ENCODE measurements around the gene ACTRT2.

Gene ACTRT2

GRCh38 chr1:2990376-2991115 is 30.7 kb upstream of the ACTRT2 start:
- no peaks in the 10 kb centered on the region for H3K4me1 ChIP-seq (ENCODE audit: control insufficient read depth in 2 of 2, insufficient read depth in 2 of 2, low read length in 2 of 2)
- no peaks in the 10 kb centered on the region for H3K27me3 ChIP-seq (ENCODE audit: control insufficient read depth in 2 of 2, insufficient read depth in 2 of 2, low read length in 2 of 2)
- peaks cover 0 to 4% of the 10 kb centered on the region in 2 donors for H3K9me3 ChIP-seq (ENCODE audit: control insufficient read depth in 2 of 2, low read length in 2 of 2)
- no peaks in the 10 kb centered on the region for H3K36me3 ChIP-seq (ENCODE audit: control insufficient read depth in 2 of 2, insufficient read depth in 2 of 2, low read length in 2 of 2)
- no peak overlapping the region for H3K27ac ChIP-seq (ENCODE audit: low read depth in 2 of 2, low read length in 2 of 2)
- H3K4me3 ChIP-seq (ENCODE audit: low read length in 2 of 2) = no peak overlapping the region
- H3K9ac ChIP-seq (ENCODE audit: low read depth in 1 of 2, low read length in 2 of 2) = no peak overlapping the region

- Histone ChIP-seq H3K4me1 (ENCODE audit: control insufficient read depth in 2 of 2, insufficient read depth in 2 of 2, low read length in 2 of 2) (no peaks in the 10 kb centered on the region), H3K27me3 (ENCODE audit: control insufficient read depth in 2 of 2, insufficient read depth in 2 of 2, low read length in 2 of 2) (no peaks in the 10 kb centered on the region), H3K36me3 (ENCODE audit: control insufficient read depth in 2 of 2, insufficient read depth in 2 of 2, low read length in 2 of 2) (no peaks in the 10 kb centered on the region), H3K4me3 (ENCODE audit: low read length in 2 of 2) (no peak overlapping the region), H3K27ac (ENCODE audit: low read depth in 2 of 2, low read length in 2 of 2) (no peak overlapping the region), H3K9me3 (ENCODE audit: control insufficient read depth in 2 of 2, low read length in 2 of 2) (peaks cover 0 to 4% of the 10 kb centered on the region in 2 donors), H3K9ac (ENCODE audit: low read depth in 1 of 2, low read length in 2 of 2) (no peak overlapping the region)
Observed at GRCh38 chr1:2991753-2992495, 29.3 kb upstream of the ACTRT2 start.

GRCh38 chr1:2998503-2999100 is 22.7 kb upstream of the ACTRT2 start:
- H3K9me3 ChIP-seq (ENCODE audit: control insufficient read depth in 2 of 2, low read length in 2 of 2) = peaks cover 0 to 4% of the 10 kb centered on the region in 2 donors
- no peaks in the 10 kb centered on the region for H3K36me3 ChIP-seq (ENCODE audit: control insufficient read depth in 2 of 2, insufficient read depth in 2 of 2, low read length in 2 of 2)
- no peaks in the 10 kb centered on the region for H3K27me3 ChIP-seq (ENCODE audit: control insufficient read depth in 2 of 2, insufficient read depth in 2 of 2, low read length in 2 of 2)
- H3K4me1 ChIP-seq (ENCODE audit: control insufficient read depth in 2 of 2, insufficient read depth in 2 of 2, low read length in 2 of 2) = no peaks in the 10 kb centered on the region
- H3K9ac ChIP-seq (ENCODE audit: low read depth in 1 of 2, low read length in 2 of 2) = no peak overlapping the region
- H3K27ac ChIP-seq (ENCODE audit: low read depth in 2 of 2, low read length in 2 of 2) = no peak overlapping the region
- H3K4me3 ChIP-seq (ENCODE audit: low read length in 2 of 2) = no peak overlapping the region

- no peaks in the 10 kb centered on the region for H3K27me3 ChIP-seq (ENCODE audit: control insufficient read depth in 2 of 2, insufficient read depth in 2 of 2, low read length in 2 of 2)
- H3K4me1 ChIP-seq (ENCODE audit: control insufficient read depth in 2 of 2, insufficient read depth in 2 of 2, low read length in 2 of 2) = no peaks in the 10 kb centered on the region
- peaks cover 0 to 4% of the 10 kb centered on the region in 2 donors for H3K9me3 ChIP-seq (ENCODE audit: control insufficient read depth in 2 of 2, low read length in 2 of 2)
- H3K27ac ChIP-seq (ENCODE audit: low read depth in 2 of 2, low read length in 2 of 2) = no peak overlapping the region
- no peaks in the 10 kb centered on the region for H3K36me3 ChIP-seq (ENCODE audit: control insufficient read depth in 2 of 2, insufficient read depth in 2 of 2, low read length in 2 of 2)
- no peak overlapping the region for H3K4me3 ChIP-seq (ENCODE audit: low read length in 2 of 2)
- no peak overlapping the region for H3K9ac ChIP-seq (ENCODE audit: low read depth in 1 of 2, low read length in 2 of 2)
Observed at GRCh38 chr1:2999138-2999537, 22.1 kb upstream of the ACTRT2 start.

- Histone ChIP-seq H3K36me3 (ENCODE audit: control insufficient read depth in 2 of 2, insufficient read depth in 2 of 2, low read length in 2 of 2) (no peaks in the 10 kb centered on the region), H3K4me3 (ENCODE audit: low read length in 2 of 2) (no peak overlapping the region), H3K27ac (ENCODE audit: low read depth in 2 of 2, low read length in 2 of 2) (no peak overlapping the region), H3K9ac (ENCODE audit: low read depth in 1 of 2, low read length in 2 of 2) (no peak overlapping the region), H3K4me1 (ENCODE audit: control insufficient read depth in 2 of 2, insufficient read depth in 2 of 2, low read length in 2 of 2) (no peaks in the 10 kb centered on the region), H3K9me3 (ENCODE audit: control insufficient read depth in 2 of 2, low read length in 2 of 2) (no peaks in the 10 kb centered on the region), H3K27me3 (ENCODE audit: control insufficient read depth in 2 of 2, insufficient read depth in 2 of 2, low read length in 2 of 2) (no peaks in the 10 kb centered on the region)
Observed at GRCh38 chr1:2999571-2999970, 21.7 kb upstream of the ACTRT2 start.

GRCh38 chr1:3000214-3000613 is 21.1 kb upstream of the ACTRT2 start:
- no peak overlapping the region for H3K27ac ChIP-seq (ENCODE audit: low read depth in 2 of 2, low read length in 2 of 2)
- H3K4me3 ChIP-seq (ENCODE audit: low read length in 2 of 2) = no peak overlapping the region
- H3K4me1 ChIP-seq (ENCODE audit: control insufficient read depth in 2 of 2, insufficient read depth in 2 of 2, low read length in 2 of 2) = no peaks in the 10 kb centered on the region
- no peaks in the 10 kb centered on the region for H3K36me3 ChIP-seq (ENCODE audit: control insufficient read depth in 2 of 2, insufficient read depth in 2 of 2, low read length in 2 of 2)
- H3K9me3 ChIP-seq (ENCODE audit: control insufficient read depth in 2 of 2, low read length in 2 of 2) = no peaks in the 10 kb centered on the region
- H3K9ac ChIP-seq (ENCODE audit: low read depth in 1 of 2, low read length in 2 of 2) = no peak overlapping the region
- H3K27me3 ChIP-seq (ENCODE audit: control insufficient read depth in 2 of 2, insufficient read depth in 2 of 2, low read length in 2 of 2) = no peaks in the 10 kb centered on the region

GRCh38 chr1:3000671-3001470 is 20.4 kb upstream of the ACTRT2 start:
- Histone ChIP-seq H3K27ac (ENCODE audit: low read depth in 2 of 2, low read length in 2 of 2) (no peak overlapping the region), H3K36me3 (ENCODE audit: control insufficient read depth in 2 of 2, insufficient read depth in 2 of 2, low read length in 2 of 2) (no peaks in the 10 kb centered on the region), H3K9me3 (ENCODE audit: control insufficient read depth in 2 of 2, low read length in 2 of 2) (no peaks in the 10 kb centered on the region), H3K27me3 (ENCODE audit: control insufficient read depth in 2 of 2, insufficient read depth in 2 of 2, low read length in 2 of 2) (no peaks in the 10 kb centered on the region), H3K4me3 (ENCODE audit: low read length in 2 of 2) (no peak overlapping the region), H3K4me1 (ENCODE audit: control insufficient read depth in 2 of 2, insufficient read depth in 2 of 2, low read length in 2 of 2) (no peaks in the 10 kb centered on the region), H3K9ac (ENCODE audit: low read depth in 1 of 2, low read length in 2 of 2) (no peak overlapping the region)

- Histone ChIP-seq H3K36me3 (ENCODE audit: control insufficient read depth in 2 of 2, insufficient read depth in 2 of 2, low read length in 2 of 2) (no peaks in the 10 kb centered on the region), H3K9ac (ENCODE audit: low read depth in 1 of 2, low read length in 2 of 2) (no peak overlapping the region), H3K27me3 (ENCODE audit: control insufficient read depth in 2 of 2, insufficient read depth in 2 of 2, low read length in 2 of 2) (no peaks in the 10 kb centered on the region), H3K4me1 (ENCODE audit: control insufficient read depth in 2 of 2, insufficient read depth in 2 of 2, low read length in 2 of 2) (no peaks in the 10 kb centered on the region), H3K27ac (ENCODE audit: low read depth in 2 of 2, low read length in 2 of 2) (no peak overlapping the region), H3K9me3 (ENCODE audit: control insufficient read depth in 2 of 2, low read length in 2 of 2) (no peaks in the 10 kb centered on the region), H3K4me3 (ENCODE audit: low read length in 2 of 2) (no peak overlapping the region)
Observed at GRCh38 chr1:3001471-3002348, 19.6 kb upstream of the ACTRT2 start.

- H3K4me1 ChIP-seq (ENCODE audit: control insufficient read depth in 2 of 2, insufficient read depth in 2 of 2, low read length in 2 of 2) = no peaks in the 10 kb centered on the region
- H3K36me3 ChIP-seq (ENCODE audit: control insufficient read depth in 2 of 2, insufficient read depth in 2 of 2, low read length in 2 of 2) = no peaks in the 10 kb centered on the region
- H3K27ac ChIP-seq (ENCODE audit: low read depth in 2 of 2, low read length in 2 of 2) = no peak overlapping the region
- H3K9me3 ChIP-seq (ENCODE audit: control insufficient read depth in 2 of 2, low read length in 2 of 2) = no peaks in the 10 kb centered on the region
- H3K9ac ChIP-seq (ENCODE audit: low read depth in 1 of 2, low read length in 2 of 2) = no peak overlapping the region
- H3K27me3 ChIP-seq (ENCODE audit: control insufficient read depth in 2 of 2, insufficient read depth in 2 of 2, low read length in 2 of 2) = no peaks in the 10 kb centered on the region
- no peak overlapping the region for H3K4me3 ChIP-seq (ENCODE audit: low read length in 2 of 2)
Observed at GRCh38 chr1:3002349-3003038, 18.8 kb upstream of the ACTRT2 start.

Data from mucosa of rectum (tissue), 2 donors.